Suprapubic skin (tissue), 4 donors: ENCODE measurements around the gene GNAO1.

ENCODE experiments used
- CTCF ChIP-seq, 2 donors: fragments of 200-600 bp in 1 of 2; fragments of 450-650 bp in 1 of 2; sonication (generic) in 1 of 2; IDR thresholded peaks; one replicate each; pipeline ENCODE4 v1.5.1; 2016 to 2019; ENCODE audit warnings: antibody characterized with exemption in 2 of 2, mild to moderate bottlenecking in 1 of 2, moderate library complexity in 1 of 2
- EP300 ChIP-seq: sonication (generic); formaldehyde crosslinking; IDR thresholded peaks from one replicate; pipeline ENCODE4 v1.6.1; 2017; ENCODE audit warnings: antibody characterized with exemption
- POLR2A ChIP-seq, 2 donors: fragments of 450-650 bp; IDR thresholded peaks; one replicate each; pipeline ENCODE4 v1.6.1; 2017; ENCODE audit warnings: antibody characterized with exemption in 2 of 2, mild to moderate bottlenecking in 2 of 2, moderate library complexity in 2 of 2
- POLR2AphosphoS5 ChIP-seq, 3 donors: sonication (generic); formaldehyde crosslinking; IDR thresholded peaks; one replicate each; pipeline ENCODE4 v1.6.1; 2017; ENCODE audit warnings: antibody characterized with exemption in 3 of 3

GRCh38 chr16:56330476-56330875, 139.2 kb downstream of the GNAO1 start:
- TF ChIP-seq CTCF (IDR thresholded peaks at IDR 0.05) (no peak), POLR2A (IDR thresholded peaks at IDR 0.05) (no peak), EP300 (no peak), POLR2AphosphoS5 (IDR thresholded peaks at IDR 0.05) (no peak)
